NCI-H510A treated with DMSO at 0.1 percent for 48 hours (cell line): Measurements from ENCODE around the gene CD207.
"Not testable (repeated sequence)": the region's sequence is repeated elsewhere in the genome, so short reads cannot be mapped to it uniquely, and the experiment has no call there.

Experiments
- DNase-seq: peaks from one replicate; lab custom pipeline; 2025; lab: John Stamatoyannopoulos, UW

The CD207 gene

DNA sequence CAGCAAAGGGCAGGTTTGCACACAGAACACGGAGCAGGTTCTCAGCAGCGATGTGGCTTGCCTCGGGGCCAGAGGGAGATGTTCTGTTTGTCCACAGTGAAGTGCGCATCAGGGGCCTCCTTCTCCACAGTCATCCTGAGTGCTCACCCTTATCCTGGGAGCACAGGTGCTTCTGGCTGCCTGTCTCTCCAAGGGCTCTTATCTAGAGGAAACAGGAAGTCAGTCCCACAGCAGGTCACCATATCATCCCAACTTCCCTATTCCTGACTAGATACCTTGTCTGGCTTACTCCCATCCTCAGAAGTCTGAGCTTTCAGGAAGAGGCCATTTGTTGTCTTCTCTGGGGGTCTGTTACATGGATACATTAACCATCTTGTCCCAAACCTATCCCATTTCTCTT, at the start of gene CD207:
TSS of gene CD207 (minus strand) at position 174 of the 400 bp plus-strand sequence. CDS start at position 134, 40 bp downstream.
- peak; percentile 74 for DNase-seq

DNA sequence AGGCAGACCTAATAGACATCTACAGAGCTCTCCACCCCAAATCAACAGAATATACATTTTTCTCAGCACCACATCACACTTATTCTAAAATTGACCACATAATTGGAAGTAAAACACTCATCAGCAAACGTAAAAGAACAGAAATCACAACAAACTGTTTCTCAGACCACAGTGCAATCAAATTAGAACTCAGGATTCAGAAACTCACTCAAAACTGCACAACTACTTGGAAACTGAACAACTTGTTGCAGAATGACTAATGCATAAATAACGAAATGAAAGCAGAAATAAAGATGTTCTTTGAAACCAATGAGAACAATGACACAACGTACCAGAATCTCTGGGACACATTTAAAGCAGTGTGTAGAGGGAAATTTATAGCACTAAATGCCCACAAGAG, 42.9 kb upstream of the CD207 start:
- DNase-seq, result not testable (repeated sequence)

DNA sequence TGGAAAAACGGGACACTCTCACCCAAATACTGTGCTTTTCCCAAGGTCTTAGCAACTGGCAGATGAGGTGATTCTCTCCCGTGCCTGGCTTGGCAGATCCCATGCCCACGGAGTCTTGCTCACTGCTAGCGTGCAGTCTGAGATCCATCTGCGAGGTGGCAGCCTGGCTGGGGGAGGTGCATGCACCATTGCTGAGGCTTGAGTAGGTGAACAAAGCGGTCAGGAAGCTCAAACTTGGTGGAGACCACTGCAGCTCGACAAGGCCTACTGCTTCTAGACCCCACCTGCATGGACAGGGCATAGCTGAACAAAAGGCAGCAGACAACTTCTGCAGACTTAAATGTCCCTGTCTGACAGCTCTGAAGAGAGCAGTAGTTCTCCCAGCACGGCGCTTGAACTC, 40.5 kb upstream of the CD207 start:
- DNase-seq, result not testable (repeated sequence)

DNA sequence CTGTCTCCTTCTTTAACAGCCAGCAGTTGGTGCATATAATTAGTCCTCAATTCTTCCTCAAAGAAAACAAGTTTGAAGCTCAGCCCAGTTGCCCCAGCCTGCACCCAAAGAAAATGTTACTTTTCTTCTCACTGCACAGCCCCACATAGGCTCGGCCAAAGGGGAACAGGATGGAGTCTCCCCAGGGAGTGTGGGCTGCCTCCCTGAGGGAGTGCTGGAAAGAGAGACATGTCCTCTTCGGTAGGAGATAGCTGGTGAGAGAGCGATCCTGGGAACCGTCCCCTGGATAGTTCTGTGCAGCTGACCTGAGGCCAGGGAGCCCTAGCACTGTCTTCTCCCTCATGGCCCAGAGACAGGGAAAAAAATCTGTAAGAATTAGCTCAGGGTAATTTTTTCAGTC, 37.9 kb upstream of the CD207 start:
- no peak for DNase-seq

DNA sequence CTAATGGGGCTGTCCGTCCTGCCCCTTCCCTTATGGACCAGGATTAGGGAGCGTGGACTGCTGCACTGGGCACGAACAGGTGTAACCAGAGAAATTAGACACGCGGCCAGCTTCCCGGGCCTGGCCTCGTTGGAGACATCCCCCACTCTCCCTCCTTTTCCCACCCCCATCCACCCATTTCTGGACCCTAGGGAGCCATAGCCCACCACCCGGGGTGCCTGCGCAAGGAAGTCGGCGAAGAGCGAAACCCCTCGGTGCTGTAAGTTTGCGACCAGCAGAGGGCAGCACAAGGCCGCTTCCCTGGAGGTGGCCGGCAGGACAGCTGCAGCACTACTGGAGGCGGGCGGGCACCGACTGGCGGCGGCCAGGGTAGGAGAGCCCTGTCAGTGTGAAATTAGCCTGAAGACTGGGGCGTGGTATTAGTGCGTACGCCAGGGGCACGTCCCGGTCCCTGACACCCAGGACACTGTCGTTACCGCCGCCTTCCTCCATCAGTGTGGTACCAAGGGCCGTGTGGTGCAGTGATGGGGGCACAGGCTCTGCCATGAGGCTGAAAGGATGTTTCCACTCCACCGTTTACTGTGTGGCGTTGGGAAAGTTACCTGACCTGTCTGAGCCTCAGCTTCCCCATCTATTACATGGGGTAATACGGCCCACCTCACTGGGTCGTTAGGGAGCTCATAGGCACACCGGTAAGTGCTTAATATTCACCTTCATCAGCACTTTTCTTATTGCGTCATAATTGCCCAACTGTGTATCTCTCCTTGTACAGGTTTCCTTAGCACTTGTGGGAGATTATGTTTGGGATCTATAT, 36.0 kb upstream of the CD207 start:
- DNase-seq, result peak; percentile 85

DNA sequence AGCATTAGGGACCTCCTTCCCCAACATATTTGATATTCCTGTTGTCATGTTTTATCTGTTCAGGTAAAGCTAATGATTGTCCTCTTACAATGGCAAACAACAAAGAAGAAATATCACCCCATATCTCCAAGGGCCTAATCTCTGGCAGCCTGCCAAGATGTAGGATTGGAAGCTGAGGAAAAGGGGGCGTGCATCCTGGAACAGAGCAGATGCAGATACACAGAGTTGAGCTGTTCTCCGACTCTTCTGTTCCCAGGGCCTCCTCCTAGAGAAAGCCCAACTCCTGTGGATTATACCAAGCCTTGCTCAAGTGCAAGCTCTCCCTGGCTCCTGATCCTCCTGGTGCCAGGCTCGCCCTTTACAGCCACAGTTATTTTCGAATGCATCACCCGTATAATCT, 35.2 kb upstream of the CD207 start:
- no peak for DNase-seq

DNA sequence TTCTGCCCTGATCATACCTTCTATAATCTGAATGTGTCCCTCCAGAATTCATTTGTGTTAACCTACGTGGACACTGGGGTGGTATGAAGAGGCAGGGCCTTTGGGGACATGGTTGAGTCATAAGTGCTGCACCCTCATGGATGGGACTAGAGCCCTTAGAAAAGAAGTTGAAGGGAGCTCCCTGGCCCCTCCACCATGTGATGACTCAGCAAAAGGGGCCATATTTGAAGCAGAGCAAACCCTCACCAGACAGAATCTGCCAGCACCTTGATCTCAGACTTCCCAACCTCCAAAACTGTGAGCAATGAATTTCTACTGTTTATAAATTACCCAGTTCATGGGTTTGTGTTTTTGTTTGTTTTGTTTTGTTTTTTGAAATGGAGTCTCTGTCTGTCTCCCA, 33.4 kb upstream of the CD207 start:
- DNase-seq, result no peak

DNA sequence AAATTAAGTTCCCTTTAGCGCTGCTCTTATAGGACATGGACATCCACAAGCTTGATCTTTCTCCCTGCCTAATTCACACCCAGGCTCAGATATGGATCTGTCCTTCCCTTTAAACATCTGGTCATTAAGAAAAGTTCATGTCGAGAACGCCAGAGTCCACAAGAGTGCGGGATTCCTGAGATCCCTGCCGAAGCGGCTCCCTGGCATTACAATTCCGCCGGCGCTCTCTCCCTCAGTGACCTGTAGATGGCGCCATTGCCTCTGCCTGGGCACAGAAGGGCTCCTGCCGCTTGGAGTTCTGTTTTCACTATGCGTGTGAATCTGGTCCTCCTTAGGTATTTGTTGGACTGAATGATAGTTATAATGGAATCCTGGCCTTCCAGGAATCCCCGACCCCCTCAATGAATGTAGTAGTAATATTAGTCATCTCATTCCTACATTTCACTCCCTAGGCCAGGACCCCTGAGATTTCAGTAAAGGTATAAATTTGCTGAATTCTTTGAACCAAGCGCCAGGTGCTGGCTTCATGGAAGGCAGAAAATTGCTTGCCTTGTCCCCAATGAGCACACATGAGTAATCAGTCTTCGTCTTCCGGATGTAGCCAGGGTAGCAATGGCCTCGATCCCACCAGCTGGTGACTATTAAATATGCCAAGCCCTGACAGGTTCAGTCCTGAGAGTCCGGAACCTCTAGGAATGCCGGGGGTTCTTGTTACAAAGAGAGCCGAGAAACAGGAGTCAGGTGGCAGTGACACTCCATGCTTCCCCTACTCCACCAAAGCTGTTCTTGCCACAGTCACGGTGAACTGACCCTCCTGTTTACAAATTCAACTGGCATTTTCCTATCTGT, 26.4 kb upstream of the CD207 start:
- peak; percentile 91 for DNase-seq

DNA sequence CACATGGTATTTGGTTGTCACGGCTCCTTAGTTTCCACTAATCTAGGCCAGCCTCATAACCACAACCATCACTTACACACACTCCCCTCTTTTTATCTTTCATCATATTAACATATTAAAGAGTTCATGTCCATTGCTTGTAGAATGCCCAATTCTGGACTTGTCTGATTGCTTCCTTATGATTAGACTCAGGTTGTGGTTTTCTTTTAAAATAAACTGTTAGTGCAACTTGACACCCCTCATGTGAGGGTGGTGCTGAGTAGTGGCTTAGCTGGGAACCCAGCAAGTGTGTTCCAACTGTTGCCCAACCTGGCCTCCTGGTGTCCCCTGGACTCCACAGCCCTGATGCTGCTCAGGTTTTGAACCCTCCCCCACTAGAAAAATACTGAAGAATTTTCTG, 20.1 kb upstream of the CD207 start:
- DNase-seq, result no peak

DNA sequence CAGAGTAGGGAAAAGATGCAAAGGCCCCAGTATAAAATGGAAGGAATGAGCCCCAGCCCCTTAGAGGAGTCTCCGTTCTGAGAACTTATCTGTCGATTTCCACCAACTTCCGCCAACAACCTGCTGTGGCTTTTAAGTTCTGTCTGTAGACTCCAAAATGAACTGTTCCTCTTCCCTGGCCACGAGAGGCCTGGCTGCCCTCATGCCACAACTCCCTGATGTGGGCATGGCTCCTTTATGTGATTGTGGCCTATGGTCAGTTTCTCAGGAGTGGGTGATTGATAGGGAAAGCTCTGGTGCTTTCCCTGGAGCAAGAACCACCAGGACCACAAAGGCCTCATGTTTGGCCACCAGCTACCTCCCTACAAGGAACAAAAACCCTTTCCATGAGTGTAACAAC, 18.8 kb upstream of the CD207 start:
- DNase-seq, result no peak

DNA sequence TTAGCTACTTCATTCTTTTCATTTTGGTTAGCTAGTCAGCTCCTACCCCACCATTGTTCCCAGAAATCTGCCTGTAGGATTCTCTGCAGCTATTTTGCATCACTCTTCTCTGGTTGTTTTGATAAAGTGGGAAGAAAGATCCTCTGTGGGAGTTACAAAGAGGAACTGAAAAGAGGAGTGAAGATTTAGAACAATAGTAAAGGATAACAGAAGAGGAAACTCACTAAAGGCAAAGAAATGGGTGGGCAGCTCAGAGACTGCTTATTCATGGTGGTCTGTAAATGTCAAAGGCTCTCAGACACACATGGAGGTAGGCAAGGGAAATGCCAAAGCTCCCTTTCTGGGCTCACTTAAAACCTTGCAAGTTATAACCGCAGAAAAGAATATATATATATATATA, 17.2 kb upstream of the CD207 start:
- DNase-seq, result no peak

DNA sequence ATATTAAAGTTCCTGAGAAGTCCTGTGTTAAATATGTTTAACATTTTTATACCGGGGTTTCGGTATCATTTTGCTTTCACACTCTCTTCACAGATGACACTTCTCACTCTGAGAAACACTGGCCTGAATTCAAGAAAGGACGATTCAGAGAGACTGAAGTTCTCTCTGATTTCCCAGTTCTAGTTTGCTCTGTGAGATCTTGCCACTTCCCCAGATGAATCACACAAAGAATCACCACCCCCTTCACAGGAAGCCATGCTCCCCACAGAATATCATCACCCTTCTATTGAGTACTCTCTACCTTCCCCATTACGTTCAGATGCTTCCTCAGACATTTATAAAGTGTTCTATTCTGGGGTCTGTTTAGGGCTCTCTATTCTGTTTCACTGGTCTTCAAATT, 16.1 kb upstream of the CD207 start:
- no peak for DNase-seq

DNA sequence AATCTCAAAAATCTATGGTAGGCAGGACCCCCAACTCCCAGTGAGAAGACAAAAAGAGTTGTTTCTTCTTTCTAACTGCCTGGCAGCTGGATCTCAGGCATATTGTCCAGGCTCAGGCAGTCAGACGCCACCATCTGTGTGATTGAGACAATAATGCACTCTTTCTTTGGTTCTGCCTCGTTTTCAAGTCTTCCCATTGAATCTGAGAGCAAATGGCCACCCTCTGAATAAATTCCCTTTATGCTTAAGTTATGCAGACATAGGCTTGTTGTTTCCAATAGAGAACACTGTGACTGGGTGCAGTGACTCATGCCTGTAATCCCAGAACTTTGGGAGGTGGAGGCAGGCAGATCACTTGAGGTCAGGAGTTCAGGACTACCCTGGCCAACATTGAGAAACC, 15.3 kb upstream of the CD207 start:
- no peak for DNase-seq

DNA sequence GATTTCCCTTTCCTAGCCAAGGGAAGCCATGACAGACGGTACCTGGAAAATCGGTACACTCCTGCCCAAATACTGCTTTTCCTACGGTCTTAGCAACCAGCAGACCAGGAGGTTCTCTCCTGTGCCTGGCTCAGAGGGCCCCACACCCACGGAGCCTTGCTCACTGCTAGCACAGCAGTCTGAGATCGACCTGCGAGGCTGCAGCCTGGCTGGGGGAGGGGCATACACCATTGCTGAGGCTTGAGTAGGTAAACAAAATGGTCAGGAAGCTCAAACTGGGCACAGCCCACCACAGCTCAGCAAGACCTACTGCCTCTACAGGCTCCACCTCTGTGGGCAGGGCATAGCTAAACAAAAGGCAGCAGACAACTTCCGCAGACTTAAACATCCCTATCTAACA, 6.8 kb upstream of the CD207 start:
- no peak for DNase-seq

DNA sequence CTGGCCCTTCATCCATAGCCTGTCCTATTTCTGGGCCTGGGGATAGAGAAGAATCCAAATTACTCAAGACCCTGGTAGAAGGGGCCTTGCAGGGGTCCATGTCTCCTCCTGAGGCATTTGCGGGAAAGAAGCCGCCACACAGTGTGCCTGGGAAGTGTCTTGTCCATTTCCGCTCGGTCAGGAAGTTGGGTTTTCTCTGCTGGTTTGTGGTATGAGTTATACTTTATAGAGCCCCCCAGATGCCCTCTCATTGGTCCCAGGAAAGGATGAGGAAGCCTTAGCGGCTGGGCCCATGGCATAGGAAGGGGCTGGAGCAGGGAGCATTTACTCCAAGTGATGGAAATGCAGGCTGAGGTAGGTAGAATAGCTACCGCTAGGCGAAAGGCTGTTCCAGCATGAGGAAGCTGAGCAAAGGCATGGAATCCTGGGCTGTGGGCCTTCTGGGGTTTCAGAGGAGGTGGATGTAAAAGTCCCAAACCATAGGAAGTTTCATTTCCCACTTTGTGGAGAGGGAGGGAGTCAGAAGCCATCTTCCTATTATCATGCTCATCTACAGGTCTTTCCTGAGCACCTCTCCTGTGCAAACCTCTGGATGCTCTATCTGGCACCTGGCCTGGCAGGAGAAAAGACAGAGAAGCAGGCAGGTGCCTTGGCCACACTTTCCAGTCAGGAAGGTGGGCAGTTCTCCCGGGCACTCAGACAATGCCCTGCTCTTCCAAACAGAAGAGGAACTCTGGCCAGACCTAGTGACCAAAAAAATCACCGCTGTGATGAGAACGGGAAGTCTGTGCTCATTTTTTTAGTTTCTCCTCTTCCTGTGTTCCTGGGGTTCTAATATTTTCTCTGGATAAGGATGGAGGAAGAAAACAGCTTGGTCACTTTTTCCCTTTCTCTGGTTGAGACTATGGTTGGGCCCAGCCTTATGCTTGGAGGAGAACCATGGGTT, 2.6 kb upstream of the CD207 start:
- no peak for DNase-seq

DNA sequence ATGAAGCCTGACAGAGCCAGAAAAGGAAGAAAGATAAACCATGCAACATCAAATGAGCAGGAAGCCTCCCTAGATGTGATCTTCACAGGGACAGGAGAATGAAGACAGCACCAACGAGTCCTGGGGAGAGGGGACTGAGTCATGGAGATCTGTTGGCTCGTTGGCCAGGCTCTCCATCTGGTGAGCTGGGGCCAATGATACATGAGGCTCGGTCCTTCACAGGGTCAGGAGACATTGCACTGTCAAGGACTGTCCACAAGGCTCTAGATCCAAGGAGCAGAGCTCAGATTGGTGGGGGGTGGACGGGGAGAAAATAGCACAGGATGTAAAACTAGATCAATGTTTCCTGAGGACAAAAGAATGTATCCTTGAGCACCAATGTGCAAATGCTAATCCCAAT, 735 bp downstream of the CD207 start:
- no peak for DNase-seq

DNA sequence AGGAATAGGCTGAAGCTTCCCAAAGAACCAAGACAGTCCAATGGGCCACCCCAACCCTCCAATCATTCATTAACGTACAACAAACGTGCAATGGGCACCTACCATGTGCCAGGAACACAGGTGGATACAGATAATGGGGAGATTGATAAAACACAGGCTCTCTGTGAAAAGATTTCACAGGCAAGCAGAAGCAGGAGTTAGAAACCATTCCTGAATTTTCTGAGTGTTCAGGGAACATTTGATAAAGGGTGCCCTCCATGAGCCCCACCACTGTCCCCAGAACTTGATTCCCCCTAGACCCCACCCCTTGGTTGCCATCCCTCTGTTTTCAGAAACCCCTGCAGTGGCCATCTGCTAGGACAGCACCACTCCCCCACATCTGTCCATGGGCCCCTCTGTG, 1.5 kb downstream of the CD207 start:
- DNase-seq, result no peak

DNA sequence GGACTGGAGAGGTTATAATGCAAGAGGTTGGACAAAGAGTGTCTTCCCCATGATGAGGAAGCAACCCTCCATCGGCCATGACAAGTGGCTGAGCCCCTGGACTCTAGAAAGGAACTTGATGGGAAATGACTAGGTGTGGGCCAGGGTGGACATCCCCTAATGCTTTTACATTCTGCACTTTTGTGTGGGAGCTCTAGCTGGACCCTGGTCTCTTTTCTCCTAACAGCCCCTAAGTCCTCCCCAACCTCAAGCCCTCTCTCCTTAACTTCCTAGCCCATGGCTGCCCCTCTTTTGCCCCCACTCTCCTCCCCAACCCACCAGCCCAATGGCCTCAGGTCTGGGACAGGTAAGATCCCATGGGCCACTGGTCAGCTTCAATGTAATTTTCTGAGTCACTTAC, 2.4 kb downstream of the CD207 start:
- no peak for DNase-seq

DNA sequence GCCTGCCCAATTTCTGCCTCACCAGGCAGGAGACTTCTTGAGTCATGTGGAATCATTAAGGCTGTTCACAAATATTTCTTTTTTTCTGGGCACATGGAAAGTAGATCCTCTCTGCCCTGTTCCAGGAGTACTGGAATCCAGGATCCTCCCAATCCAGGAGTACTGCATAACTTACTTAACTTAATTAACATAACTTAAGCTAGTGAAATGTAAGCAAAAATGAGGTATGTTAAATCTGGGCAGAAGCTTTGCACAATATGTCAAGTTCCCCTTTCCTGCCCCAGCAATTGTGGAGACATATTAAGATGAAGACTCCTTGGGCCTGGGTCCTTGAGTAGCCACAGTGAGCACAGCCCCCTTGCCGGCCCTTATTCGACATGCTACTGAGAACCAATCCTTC, 3.2 kb downstream of the CD207 start:
- DNase-seq, result no peak

DNA sequence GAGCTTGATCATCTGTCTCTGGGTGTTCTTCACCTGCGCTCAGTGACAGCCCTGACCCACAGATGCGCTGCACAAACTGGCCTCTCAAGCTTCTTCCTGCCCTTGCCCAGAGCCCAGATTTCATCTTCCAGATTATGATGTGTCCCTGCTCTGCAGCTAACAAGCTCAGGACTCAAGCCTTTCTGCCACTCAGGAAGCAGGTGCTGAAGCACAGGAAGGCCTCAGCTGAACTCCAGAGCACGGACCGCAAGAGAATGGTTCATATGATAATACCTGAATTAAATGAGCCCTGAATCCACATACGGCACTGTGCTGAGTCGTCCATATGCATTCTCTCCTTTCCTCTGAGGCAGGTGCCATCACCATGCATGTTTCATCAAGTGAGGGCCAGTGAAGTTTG, 3.8 kb downstream of the CD207 start:
- no peak for DNase-seq

DNA sequence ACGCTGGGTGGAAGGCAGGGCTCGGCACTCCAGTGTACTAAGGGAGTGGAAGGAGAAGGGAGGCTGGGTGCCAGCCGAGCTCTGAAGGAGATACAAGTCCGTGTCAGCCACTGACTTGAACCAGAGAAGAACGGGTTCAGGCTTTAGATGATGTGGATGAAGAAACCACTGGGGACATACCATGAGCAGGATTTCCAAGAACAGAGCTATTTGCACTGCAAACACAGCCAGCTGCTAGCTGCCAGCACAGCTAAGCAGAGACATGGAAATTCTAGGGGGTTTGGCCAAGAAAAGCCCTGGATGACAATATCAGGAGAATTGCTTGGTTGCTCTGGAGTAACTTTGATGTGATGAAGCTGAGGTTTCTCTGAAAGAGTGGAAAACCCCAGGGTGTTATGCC, 5.2 kb downstream of the CD207 start:
- DNase-seq, result no peak

DNA sequence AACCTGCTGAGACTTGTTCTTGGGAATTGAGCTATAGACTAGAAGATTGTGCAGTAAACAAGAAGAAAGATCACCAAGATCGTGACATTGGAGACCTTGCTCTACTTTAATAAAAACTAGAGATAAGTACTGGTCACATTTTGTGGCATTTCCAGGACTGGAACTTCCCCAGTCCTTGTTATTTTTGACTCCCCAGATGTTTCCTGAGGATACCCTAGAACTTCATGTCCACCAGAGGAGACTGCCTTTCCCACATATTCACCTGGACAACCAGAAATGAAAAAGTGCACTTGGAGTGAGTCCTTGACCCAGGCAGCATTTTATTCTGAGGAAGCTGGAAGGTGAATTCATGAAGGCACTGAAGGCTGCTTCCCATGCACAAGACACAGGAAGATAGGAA, 5.7 kb downstream of the CD207 start:
- DNase-seq, result no peak
